ENCODE data around the gene SLC39A1. TPM values are rescaled to one million over a fixed set of nuclear protein-coding genes. Genes with fewer than 3 reads are reported as not detected.

SLC39A1 gene
- total RNA-seq, 1 donor from 2014 or later, result 73.9 TPM

DNA sequence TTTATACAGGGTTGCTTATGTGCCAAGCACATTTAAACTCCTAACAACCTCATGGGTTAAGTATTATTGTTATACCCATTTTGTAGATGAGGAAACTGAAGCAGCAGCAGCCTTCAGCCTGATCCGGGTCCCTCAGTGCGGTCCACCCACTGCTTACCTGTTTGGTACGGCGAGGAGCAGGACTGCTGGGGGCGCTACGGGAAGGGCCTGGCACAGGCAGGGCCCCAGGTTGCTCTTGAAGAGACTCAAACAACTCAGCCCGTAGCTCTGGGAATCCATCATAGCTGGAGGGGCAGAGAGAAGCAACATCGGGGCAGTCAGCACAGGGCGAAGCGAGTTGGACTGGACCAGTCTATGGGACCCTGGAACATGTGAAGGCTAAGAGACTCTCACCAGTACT is 26.0 kb downstream of the SLC39A1 start:
- DNase-seq (ENCODE audit: low spot score), result no peak
- intact Hi-C loops (cut with DNase I), result no loop called here
- ATAC-seq, result no peak

DNA sequence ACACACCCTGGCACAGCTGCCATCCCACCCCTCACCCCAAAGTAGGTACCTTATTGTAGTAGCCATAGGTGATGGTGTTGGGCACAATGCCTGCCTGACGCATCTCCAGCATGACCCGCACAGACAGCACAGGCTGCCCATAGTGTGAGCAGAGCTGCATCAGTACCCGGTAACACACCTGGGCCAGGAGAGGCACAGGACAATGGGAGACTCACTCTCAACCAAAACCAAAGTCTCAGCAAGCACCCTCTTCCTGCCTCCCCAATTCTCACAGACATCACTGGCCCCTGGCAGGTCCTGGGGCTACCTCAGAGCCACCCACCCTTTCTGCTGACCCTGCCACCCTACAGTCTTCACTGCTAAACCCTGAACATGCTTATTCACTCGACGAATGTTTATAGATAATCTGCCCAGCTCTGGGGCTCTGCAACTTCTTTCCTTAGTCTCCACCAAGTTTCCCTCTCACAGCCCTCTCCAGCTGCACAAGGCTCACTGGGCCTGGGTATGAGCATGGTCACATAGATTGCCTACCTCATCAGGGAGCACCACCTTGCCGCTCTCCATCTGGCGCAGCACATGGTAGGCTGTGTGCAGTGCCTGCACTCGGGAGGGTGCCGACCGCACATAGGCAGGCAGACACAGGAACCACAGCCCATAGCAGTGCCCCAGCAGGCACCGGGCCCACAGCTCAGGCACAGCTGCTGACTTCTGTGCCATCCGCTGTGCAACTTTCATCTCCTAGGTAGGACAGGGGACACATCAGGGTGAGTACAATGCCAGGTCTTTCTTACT is 27.1 kb downstream of the SLC39A1 start:
- no peak for DNase-seq (ENCODE audit: low spot score)
- intact Hi-C loops (cut with DNase I), result no loop called here
- ATAC-seq, result no peak

DNA sequence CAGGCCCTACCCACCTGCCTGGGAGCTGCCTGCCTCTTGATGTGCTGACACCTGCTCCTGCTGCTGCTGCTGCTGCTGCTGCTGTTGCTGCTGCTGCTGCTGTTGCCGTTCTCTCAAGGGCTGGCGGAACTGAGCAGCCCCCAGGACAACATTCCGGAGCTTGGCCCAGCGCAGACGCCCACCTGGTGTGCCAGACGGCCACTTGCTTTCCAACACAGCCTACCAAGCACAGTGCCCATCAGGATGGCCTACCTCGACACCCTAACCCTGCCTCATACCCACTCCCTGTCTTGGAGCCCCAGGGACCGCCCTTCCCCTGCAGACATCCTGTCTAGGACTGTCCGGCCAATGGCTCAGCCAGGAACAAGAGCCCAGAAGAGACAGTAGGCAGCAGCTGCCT is 28.6 kb downstream of the SLC39A1 start:
- no peak for DNase-seq (ENCODE audit: low spot score)
- intact Hi-C loops (cut with DNase I), result no loop called here
- ATAC-seq, result no peak

DNA sequence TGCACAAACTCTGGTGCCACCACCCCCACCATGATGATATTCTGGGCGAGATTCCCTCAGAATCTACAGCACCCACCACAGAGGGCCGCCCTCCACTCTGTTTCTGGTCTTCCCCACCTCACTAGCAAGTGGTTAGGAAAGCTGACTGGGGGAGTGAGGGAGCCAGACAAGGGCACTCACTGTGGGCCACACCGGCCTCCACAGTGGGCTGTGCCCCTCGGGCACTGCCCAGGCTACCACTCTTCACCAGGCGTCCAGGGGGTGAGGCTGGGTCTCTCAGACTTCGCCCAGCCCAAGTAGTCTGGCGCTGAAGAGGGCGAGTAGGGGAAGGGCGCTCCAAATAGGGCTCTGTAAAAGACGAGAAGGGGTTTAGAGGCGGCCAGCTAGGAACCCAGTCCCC is 29.4 kb downstream of the SLC39A1 start:
- DNase-seq (ENCODE audit: low spot score) (no peak), ATAC-seq (no peak)
- intact Hi-C loops (cut with DNase I), result no loop called here

DNA sequence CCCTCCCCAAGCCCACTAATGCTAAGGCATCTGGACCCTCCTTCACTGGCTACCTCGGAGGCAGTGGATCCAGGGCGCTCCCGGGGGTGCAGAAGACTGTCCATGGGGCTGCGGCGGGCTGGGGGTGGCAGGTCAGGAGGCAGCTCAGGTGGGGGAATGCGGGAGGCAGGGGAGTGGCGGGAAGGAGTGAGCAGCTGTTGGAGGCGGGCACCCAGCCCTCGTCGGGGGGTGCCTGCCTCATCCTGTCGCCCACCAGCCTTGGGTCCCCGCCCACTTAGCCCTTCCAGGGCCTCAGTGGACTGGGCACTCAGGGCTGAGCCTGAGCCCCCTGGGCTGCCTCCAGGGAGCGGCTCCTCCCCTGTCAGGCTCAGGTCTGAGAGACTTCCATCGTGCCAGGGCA is 29.9 kb downstream of the SLC39A1 start:
- ATAC-seq (no peak), DNase-seq (ENCODE audit: low spot score) (no peak)
- intact Hi-C loops (cut with DNase I), result no loop called here

DNA sequence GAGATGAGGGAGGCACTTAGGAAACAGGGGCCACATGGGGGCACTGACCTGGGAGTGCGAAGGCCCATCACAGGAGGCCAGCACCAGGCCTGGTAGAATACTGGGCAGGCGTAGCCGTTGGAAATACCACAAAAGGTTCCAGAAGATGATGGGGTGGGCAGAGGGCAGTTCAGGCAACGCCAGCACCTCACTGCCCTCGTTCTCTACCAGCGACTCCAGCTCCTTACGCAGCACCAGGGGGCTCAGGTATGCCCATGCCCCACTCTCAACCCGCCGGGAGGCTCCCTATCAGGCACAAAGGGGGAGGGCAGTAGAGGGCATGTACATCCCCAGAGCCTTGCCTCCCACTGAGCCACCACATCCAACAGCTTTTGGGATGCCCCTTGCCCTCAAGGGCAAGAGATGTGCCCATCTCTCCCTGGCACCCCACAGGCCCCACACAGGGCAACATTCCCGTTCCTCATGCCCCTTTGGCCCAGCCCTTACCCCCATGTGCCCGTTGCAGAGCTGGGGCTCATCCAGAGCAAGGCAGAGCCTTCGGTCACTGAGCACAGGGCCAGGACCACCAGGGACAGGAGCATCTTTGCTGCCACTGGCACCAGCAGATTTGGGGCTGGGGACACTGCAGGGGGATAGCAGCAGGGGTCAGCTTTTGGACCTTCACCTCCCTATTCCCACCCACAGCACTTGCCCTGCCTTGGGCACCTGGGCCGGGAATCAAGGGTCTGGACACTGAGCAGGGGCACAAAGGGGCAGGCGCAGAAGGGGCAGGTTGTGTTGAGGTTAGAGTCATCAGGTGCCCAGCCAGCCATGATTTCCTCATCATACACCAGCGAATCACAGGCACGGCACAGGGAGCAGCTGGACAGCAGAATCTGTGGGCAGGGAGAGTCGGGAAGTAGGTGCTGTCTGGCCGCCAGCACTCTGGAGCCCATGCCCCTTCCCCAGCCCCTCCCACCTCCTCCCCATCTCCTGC is 30.9 kb downstream of the SLC39A1 start:
- ATAC-seq (no peak), DNase-seq (ENCODE audit: low spot score) (no peak)
- intact Hi-C loops (cut with DNase I), result no loop called here

DNA sequence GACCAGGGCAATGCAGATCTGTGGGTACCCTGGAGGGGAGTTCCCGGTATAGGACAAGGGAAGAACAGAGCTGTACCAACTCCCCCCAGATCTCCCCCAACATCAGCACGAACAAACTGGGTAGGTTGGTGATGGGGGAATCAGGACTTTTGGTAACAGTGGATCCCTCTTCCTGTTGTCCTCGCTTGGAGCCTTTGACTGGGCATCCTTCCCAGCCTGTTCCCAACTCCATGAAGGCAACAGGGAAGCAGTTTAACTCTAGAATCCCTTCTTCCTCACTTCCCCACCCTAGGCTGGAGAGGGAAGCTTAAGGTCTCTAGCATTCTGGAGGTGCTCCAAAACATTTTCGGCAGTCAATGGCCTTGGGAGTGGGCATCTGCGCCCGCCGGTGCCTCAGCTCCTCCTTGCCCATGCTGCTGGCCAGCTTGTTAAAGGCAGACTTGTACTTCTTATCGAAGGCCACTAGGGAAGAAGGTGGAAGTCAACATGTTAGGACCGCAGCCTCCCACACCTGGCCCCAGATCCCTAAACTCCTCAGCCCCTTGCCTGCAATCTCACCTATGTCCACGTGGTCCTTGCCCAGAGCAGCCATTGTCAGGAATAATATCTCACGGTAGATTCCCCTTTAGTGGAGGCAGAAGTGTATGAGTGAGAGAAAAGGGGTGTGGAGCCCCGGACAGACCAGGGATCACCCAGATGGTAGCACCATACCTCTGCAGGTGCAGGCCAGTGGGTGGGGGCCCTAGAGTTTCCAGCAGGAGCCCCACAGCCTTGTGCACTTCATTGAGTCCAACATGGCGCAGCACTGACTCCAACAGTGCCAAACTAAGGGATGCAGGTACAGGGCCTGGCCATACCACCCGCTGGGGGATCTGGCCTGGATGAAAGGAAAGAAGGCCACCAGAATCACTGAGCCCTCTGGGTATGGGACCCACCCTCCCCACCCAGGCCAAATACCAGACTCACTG is 33.1 kb downstream of the SLC39A1 start:
- DNase-seq (ENCODE audit: low spot score) (no peak), ATAC-seq (no peak)
- intact Hi-C loops (cut with DNase I), result no loop called here

DNA sequence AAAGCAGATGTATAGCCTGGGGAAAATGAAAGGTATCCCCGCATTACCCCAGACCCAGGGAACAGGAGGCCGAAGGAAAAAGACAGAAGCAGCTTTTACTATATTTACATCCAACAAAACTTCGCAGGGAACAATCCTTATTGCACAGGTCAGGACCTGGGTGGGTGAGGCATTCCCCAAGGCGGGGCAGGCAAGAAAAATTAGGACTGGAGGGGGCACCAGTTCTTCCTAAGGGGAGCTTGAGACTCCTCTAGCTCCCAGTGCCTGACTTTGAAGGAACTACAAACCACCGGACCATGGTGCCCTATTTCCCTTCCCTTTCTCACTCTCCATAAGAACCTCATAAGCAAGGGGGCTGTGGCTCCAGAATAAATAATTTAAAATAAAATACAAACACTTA is 33.9 kb downstream of the SLC39A1 start:
- DNase-seq (ENCODE audit: low spot score), result no peak
- no peak for ATAC-seq
- intact Hi-C loops (cut with DNase I), result no loop called here

DNA sequence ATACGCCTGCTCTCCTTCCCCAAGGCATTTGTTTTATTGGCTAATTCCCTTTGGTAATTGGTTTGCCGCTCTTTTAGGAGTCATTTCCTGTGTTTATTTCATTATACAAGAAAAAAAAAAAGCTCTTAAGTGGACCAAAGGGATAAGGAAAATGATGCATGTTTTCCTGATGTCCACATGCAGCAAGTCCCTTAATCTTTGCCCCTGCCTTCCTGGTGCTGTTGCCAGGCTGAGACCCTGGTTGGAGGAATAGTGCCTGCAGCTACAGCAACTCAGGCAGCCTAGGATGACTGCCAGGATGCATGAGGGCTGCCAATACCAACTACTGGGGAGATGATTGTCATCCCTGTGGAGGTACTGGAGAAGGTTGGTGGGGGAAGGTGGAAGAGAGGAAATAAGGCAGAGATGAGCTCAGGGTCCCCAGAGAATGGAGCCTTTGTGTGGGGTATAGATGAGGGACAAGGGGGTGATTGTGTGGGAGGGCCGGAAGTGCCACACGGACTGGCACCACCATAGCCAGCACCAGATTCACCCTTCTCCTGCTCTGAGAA is 34.5 kb downstream of the SLC39A1 start:
- DNase-seq (ENCODE audit: low spot score) (no peak), ATAC-seq (no peak)
- intact Hi-C loops (cut with DNase I), result no loop called here

DNA sequence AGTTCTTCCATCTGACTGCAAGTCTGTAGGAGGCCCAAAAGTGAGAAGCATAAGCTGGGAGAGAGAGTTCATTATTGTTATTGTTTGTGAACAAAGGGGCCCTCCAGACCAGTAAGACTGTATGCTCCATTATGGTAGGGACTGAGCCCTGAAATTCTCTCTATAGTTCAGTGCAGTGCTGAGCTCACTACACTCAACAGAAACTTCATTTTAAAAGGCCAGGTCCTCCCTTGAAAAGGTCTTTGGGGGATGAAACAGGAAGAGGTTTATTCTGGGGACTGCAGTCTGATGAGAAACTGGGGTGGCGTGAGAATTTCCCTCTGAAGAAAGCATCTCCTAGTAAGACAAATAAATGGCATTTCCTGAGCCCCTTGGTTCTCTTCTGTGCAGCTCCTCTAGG is 35.1 kb downstream of the SLC39A1 start:
- ATAC-seq, result no peak
- no peak for DNase-seq (ENCODE audit: low spot score)
- intact Hi-C loops (cut with DNase I), result no loop called here

DNA sequence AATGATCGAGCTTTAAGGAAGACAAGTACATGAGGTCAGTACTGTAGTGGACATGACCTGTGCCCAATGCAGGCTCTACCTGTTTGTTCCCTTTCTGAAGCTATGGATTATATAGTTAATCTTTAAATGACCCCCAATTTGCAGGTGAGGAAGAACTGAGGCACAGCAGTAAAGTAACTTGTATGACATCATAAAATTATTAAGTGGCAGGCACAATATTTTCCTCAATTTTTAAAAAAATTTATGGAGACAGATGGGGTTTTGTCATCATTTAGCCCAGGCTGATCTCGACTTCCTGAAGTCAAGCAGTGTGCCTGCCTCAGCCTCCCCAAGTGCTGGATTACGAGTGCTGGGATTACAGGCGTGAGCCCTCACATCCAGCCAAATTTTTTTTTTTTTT is 36.9 kb downstream of the SLC39A1 start:
- no peak for ATAC-seq
- intact Hi-C loops (cut with DNase I), result no loop called here
- no peak for DNase-seq (ENCODE audit: low spot score)

DNA sequence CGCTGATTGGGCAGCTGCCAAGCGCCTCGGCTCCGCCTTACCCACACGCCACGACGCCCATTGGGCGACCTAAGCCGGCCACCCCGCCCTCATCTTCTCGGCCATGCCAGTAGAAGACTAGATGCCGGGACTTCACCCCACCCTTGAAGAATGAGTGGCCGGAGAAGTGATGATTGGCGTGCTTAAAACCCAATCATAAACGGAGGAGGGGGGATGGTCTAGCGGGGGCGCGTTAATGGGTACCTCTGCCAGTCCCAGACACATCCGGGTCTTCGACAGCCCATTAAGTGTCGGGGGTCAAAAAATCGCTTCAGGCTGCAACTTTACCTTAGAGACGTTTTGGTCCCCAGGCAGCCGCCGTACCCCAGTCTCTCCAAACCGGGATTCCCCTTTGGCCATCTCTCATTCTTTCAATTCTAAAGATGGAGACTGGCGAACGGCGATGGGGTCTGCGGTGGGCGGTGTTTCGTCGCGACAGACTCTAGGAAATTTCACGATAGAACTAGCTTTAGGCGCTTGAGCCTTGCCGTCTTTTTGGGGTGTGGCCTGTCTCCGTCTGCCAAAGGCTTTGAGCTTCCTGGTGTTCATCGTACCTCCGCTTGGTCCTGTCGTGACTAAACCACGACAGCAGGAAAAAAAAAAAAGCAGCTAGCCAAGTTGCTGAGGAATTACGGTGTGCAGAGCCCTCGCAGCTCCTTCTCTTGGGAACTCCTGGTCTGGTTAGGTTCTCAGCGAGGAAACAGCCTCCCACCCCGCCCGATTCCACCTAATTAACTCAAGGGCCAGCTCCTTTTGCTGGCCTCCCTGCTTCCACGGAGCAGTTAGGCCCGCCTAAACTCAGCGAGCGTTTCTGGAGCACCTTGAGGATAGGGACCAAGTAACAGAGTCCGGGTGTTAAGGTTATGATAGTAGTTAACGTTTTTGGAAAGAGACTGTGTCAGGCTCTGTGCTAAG is 40.1 kb downstream of the SLC39A1 start, which contains the start of gene GATAD2B:
Gene GATAD2B, minus strand, starts transcription at position 1 of the 954 bp plus-strand sequence. CDS start 94,625 bp downstream, outside the sequence.
- DNase-seq (ENCODE audit: low spot score), result peak; percentile 100
- intact Hi-C loops (cut with DNase I), result no loop called here

DNA sequence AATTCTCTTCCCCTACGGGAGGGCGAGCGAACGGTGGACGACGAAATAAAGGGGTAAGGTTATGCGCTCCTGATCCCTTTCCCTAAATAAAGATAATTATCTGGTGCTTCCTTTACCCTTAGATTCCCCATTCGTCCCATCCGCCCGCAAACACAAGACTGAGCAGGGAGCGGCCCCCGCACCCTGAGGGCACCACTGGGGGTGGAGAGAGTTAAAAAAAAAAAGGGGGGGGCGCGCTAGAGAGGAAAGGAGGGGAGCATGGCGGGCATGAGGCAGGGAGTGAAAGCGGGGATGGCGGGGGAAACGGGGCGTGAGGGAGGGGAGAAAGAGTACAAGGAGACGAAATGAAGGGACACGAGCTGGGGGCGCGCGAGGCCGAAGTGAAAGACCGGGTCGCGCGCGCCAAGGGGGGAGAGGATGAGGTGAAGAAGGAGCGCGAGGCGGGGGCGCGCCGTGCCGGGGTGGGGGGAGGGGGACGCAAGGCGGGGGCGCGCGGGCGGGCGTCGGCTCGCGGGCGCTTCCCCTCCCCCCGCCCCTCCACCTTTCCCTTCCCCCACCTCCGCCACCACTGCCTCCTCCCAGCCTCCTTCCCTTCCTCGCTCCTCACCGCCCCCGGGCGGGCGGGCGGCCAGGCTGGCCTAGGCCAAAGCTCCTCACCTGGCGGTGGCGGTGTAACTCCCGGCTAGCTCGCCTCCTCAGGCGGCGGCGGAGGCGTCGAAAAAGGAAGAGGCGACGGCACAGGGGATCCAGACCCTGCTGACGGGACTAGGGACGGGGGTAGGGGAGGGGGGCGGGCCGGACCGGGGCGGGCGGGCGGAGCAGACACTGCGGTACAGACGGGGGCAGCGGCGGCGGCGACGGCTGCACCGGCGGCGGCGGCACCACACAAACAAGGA is 41.0 kb downstream of the SLC39A1 start:
- DNase-seq (ENCODE audit: low spot score) (no peak), ATAC-seq (no peak)
- intact Hi-C loops (cut with DNase I), result no loop called here

More for the DNA sequence above, 40.1 kb downstream of the SLC39A1 start, which contains the start of gene GATAD2B:
- ATAC-seq, result peak; percentile 99

DNA sequence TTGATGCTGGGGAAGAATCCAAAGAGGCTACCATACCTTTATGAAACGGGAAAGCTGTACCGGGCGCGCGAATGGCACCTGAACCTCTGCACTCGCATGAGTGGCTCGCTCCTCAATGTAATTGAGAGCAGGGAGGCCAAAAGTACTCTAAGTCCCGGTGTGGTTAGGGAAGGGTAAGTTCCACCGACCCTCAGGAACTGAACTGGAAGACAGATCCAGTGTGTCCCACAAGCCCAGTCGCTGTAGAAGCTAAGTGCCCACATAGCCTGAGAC is 41.6 kb downstream of the SLC39A1 start:
- intact Hi-C loops (cut with DNase I), result no loop called here
- ATAC-seq, result no peak
- DNase-seq (ENCODE audit: low spot score), result no peak

DNA sequence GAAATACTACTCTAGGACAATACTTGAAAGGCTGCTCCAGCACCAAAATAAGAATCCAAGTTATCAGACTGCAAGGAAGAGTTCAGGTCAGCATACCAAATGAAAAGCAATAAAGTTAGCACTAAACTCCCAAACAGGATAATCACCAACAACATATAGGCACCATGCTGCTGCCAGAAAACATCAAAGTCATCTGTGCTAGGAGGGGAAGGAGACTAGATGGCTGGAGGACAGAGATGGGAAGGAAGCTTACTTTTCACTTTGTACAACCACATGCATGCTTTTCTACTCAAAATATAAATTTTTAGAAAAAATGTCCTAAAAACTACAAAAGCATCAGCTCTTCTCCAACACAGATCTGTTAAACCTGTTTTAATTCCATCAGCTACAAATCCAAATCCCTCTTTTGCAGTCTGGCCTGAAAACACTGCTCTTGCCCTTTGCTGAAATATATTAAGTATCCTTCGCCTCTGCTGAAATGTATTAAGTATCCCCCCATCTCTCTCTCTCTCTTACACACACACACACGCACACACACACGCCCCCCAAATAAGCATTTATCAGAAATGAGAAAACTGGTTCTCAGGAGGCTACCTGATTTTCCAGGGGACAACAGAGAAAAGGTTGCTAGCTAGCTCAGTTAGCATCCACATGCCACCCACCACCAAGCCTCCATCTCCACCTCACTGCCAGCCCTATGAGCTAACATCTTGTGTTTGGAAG is 42.1 kb downstream of the SLC39A1 start:
- no peak for ATAC-seq
- no peak for DNase-seq (ENCODE audit: low spot score)
- intact Hi-C loops (cut with DNase I), result no loop called here

Measured in sciatic nerve (tissue), 2 donors.